GM06990 (cell line): ENCODE measurements around the gene PBX1.

Experiments used
- DNase-seq: peaks from one replicate; pipeline ENCODE4 v3.0.0-alpha.2; 2011; ENCODE audit not compliant: insufficient read length; ENCODE audit errors: extremely low read depth
- H3K27me3 ChIP-seq: replicated peaks from 2 replicates; pipeline ENCODE4 v1.6.0; 2011; ENCODE audit warnings: low read length; ENCODE audit not compliant: control insufficient read depth, insufficient read depth
- H3K36me3 ChIP-seq: 2 replicates; pipeline ENCODE4 v1.5.1; 2011; ENCODE audit warnings: low read length; ENCODE audit not compliant: control insufficient read depth, insufficient read depth
- H3K4me3 ChIP-seq: replicated peaks from 2 replicates; pipeline ENCODE4 v1.5.1; 2011; ENCODE audit warnings: low read depth, mild to moderate bottlenecking, control low read depth, low read length
- TF ChIP-seq, protein P1 (sequence below): IDR thresholded peaks from 2 replicates; pipeline ENCODE4 v1.5.1; 2011; ENCODE audit warnings: low read length, control low read depth, mild to moderate bottlenecking, inconsistent platforms; ENCODE audit not compliant: insufficient read depth, poor library complexity, severe bottlenecking

The PBX1 gene

DNA sequence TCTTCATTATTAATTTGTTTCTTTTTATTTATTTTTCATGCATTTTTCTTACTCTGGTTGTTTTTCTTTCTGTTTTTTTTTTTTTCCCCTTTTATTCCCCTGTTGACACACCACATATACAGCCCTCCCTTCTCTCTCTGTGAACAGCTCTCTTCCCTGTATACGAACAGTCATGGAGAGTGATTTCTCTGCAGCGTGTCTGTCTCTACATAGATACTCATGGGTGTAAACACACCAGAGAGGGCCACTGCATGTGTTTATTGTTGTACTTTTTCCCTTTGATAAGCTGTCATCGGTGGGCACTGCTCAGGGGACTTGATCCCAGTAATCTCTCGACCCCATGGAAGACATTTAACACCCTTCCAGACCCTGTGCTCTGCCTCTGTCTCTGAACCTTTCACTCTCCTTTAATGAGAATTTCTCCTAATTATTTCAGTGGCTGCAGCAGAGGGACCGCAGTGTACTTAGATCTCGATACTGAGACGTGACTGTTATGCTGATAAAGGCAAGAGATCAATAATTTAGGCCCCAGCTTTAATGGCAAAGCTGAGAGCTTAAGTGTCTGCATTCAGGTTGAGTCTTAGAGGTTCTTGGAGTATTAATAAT, 113.1 kb downstream of the PBX1 start:
- Histone ChIP-seq H3K36me3 (no peaks in the 10 kb centered on the region), H3K27me3 (no peaks in the 10 kb centered on the region), H3K4me3 (no peak overlapping the region)
- TF ChIP-seq, protein P1, sequence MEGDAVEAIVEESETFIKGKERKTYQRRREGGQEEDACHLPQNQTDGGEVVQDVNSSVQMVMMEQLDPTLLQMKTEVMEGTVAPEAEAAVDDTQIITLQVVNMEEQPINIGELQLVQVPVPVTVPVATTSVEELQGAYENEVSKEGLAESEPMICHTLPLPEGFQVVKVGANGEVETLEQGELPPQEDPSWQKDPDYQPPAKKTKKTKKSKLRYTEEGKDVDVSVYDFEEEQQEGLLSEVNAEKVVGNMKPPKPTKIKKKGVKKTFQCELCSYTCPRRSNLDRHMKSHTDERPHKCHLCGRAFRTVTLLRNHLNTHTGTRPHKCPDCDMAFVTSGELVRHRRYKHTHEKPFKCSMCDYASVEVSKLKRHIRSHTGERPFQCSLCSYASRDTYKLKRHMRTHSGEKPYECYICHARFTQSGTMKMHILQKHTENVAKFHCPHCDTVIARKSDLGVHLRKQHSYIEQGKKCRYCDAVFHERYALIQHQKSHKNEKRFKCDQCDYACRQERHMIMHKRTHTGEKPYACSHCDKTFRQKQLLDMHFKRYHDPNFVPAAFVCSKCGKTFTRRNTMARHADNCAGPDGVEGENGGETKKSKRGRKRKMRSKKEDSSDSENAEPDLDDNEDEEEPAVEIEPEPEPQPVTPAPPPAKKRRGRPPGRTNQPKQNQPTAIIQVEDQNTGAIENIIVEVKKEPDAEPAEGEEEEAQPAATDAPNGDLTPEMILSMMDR, result no peak
- no peak for DNase-seq

DNA sequence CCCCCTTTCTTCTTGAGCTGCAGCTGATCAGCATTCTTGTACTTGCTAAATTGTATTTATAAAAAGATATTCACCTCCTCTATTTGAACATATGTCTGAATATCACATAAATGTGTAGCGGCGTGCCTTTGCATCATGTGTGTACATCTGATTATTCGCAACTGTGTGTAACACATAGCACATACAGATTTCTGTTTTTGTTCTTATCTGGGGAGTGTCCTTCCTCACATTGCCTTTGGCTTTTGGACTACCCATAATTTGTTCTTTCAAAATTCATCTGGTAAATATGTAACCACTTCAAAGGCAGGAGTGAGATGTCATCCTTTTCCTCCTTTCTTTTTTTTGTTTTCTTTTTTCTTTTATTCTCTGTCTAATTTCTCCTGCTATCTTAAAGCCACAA, 113.6 kb downstream of the PBX1 start:
- Histone ChIP-seq H3K4me3 (no peak overlapping the region), H3K27me3 (no peaks in the 10 kb centered on the region), H3K36me3 (no peaks in the 10 kb centered on the region)
- TF ChIP-seq, protein P1, result no peak
- DNase-seq, result no peak

DNA sequence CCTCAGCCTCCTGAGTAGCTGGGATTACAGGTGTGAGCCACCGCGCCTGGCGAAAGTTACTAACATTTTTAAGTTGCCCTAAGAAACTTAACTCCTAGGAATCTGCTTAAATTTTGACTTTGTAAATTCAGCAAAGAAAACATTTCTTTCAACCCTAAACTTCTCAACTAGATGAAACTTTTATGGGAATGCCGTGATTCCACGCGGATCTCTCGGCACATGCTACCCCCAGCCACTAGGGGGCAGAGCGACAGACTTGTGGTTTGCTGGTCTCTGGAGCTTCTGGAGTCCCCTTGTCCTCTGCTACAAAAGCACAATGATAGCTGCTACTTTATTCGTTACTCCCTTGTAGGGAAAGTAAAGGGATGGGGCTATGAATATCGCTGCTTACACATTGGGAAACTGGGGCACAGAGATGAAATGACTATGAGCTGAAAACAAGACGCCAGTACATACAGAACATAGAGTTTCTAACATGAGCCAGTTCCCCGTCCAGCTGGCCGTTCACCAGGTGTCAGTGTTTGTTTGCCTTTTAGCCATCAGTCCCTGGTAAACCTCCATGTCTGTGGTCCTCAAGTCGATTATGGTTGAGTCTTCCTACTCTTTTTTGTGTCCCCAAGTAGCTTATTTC, 114.7 kb downstream of the PBX1 start:
- TF ChIP-seq, protein P1, result peak; percentile 46
- Histone ChIP-seq H3K4me3 (no peak overlapping the region), H3K27me3 (no peaks in the 10 kb centered on the region), H3K36me3 (no peaks in the 10 kb centered on the region)
- no peak for DNase-seq

DNA sequence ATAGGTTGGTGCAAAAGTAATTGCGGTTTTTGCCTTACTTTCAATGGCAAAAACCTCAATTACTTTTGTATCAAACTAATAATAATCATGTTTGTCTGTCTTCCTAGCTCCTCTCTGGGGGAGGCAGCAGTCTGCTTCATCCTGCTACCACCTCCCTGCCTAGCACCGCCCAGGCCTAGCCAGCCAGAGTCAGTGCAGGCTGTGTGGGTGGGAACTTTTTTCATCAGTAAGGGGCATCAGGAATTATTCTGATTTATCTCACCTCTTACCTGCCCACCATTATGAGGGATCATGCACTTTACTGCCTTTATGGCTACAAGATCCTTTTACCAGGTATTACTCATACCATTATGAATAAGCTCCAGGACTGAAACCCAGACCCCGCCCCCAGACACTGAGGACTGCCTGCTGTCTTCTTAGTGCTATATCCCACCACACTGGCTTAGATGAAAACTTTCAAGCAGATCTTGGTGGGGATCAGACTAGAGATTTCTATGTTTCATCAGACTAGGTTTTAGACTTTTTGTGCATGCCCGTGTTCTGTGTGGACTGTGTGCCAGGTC, 116.4 kb downstream of the PBX1 start:
- Histone ChIP-seq H3K4me3 (no peak overlapping the region), H3K27me3 (no peaks in the 10 kb centered on the region), H3K36me3 (no peaks in the 10 kb centered on the region)
- no peak for DNase-seq
- TF ChIP-seq, protein P1, result no peak

DNA sequence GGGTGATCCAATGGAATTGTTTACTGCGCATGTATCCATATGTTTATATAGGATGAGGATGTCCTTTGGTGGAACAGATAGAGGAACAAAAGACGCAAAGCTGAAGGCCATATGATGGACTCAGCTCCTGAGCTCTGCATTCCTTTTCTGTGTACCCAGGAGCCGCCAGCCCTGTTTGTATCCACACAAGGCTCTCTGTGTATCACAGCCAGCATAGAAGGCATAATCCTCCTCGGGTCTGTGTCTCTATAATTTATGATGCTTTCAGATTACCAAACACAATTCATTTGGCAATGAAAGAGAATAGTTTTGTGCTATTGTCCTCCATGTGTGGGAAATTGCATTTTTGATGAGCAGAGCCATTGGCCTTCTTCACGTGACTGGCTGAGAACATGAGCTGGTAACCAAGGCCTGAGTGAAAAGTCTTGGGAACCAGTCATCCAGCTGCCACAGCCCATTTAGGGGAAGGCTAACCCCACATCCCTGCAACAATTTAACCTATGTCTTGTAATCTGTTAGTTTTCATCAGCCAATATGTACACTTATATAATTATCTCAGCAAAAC, 119.2 kb downstream of the PBX1 start:
- no peaks in the 10 kb centered on the region for H3K36me3 ChIP-seq
- H3K27me3 ChIP-seq, result no peaks in the 10 kb centered on the region
- no peak for DNase-seq
- H3K4me3 ChIP-seq, result no peak overlapping the region
- TF ChIP-seq, protein P1, result no peak
